Measurements from ENCODE around the gene NELFCD. TPM values are rescaled to one million over a fixed set of nuclear protein-coding genes. Genes with fewer than 3 reads are reported as not detected.

NELFCD gene
- polyA plus RNA-seq, 1 of the 3 experiments (the other 2 are of a cell fraction): 90.0 TPM

GRCh38 chr20:59026904-59027740, 46.1 kb downstream of the NELFCD start:
- no peak for DNase-seq
- ChIA-PET POLR2A (no interaction called here), CTCF (interaction anchor here (0.9 to 1.2 kb wide), 3 partner anchors 157 to 429 kb away, joined by 3 to 4 read pairs (median 3); no protein-coding TSS in a partner anchor)
- H3K79me2 ChIP-seq (ENCODE audit: insufficient read depth): peaks cover 79% of the 10 kb centered on the region
- H3K9ac ChIP-seq: no peak overlapping the region
- peak overlapping the region in 1 of 2 experiments; percentile 31; a peak in 3 of 4 replicates for H3K27ac ChIP-seq (ENCODE audit: low read depth in 2 of 2, low read length in 1 of 2)
- H3K4me2 ChIP-seq: peak overlapping the region; percentile 92
- H2AFZ ChIP-seq (ENCODE audit: low read depth): no peak overlapping the region
- no peaks in the 10 kb centered on the region for H3K27me3 ChIP-seq (ENCODE audit: insufficient read depth)
- H4K20me1 ChIP-seq (ENCODE audit: insufficient read depth): peaks cover 39% of the 10 kb centered on the region
- peaks cover 30 to 44% of the 10 kb centered on the region in 2 experiments; a peak in 3 of 4 replicates for H3K4me1 ChIP-seq (ENCODE audit: control insufficient read depth in 1 of 2, insufficient read depth in 2 of 2, low read depth in 1 of 2, low read length in 1 of 2)
- TF ChIP-seq, protein P1, sequence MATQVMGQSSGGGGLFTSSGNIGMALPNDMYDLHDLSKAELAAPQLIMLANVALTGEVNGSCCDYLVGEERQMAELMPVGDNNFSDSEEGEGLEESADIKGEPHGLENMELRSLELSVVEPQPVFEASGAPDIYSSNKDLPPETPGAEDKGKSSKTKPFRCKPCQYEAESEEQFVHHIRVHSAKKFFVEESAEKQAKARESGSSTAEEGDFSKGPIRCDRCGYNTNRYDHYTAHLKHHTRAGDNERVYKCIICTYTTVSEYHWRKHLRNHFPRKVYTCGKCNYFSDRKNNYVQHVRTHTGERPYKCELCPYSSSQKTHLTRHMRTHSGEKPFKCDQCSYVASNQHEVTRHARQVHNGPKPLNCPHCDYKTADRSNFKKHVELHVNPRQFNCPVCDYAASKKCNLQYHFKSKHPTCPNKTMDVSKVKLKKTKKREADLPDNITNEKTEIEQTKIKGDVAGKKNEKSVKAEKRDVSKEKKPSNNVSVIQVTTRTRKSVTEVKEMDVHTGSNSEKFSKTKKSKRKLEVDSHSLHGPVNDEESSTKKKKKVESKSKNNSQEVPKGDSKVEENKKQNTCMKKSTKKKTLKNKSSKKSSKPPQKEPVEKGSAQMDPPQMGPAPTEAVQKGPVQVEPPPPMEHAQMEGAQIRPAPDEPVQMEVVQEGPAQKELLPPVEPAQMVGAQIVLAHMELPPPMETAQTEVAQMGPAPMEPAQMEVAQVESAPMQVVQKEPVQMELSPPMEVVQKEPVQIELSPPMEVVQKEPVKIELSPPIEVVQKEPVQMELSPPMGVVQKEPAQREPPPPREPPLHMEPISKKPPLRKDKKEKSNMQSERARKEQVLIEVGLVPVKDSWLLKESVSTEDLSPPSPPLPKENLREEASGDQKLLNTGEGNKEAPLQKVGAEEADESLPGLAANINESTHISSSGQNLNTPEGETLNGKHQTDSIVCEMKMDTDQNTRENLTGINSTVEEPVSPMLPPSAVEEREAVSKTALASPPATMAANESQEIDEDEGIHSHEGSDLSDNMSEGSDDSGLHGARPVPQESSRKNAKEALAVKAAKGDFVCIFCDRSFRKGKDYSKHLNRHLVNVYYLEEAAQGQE (IDR thresholded peaks at IDR 0.05; ENCODE audit: low read depth, low read length): no peak
- no peak for TF ChIP-seq FOXJ3 (CRISPR knock-in tag; IDR thresholded peaks at IDR 0.05)
- no peak for TF ChIP-seq YY1 (IDR thresholded peaks at IDR 0.05; ENCODE audit: low read depth)
- TF ChIP-seq, protein P2, sequence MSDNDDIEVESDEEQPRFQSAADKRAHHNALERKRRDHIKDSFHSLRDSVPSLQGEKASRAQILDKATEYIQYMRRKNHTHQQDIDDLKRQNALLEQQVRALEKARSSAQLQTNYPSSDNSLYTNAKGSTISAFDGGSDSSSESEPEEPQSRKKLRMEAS (IDR thresholded peaks at IDR 0.05; ENCODE audit: low read depth): no peak
- TF ChIP-seq JUND (IDR thresholded peaks at IDR 0.05): no peak
- TF ChIP-seq, protein P3, sequence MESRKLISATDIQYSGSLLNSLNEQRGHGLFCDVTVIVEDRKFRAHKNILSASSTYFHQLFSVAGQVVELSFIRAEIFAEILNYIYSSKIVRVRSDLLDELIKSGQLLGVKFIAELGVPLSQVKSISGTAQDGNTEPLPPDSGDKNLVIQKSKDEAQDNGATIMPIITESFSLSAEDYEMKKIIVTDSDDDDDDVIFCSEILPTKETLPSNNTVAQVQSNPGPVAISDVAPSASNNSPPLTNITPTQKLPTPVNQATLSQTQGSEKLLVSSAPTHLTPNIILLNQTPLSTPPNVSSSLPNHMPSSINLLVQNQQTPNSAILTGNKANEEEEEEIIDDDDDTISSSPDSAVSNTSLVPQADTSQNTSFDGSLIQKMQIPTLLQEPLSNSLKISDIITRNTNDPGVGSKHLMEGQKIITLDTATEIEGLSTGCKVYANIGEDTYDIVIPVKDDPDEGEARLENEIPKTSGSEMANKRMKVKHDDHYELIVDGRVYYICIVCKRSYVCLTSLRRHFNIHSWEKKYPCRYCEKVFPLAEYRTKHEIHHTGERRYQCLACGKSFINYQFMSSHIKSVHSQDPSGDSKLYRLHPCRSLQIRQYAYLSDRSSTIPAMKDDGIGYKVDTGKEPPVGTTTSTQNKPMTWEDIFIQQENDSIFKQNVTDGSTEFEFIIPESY (IDR thresholded peaks at IDR 0.05; ENCODE audit: borderline replicate concordance, low read depth): no peak
- TF ChIP-seq, protein P4, sequence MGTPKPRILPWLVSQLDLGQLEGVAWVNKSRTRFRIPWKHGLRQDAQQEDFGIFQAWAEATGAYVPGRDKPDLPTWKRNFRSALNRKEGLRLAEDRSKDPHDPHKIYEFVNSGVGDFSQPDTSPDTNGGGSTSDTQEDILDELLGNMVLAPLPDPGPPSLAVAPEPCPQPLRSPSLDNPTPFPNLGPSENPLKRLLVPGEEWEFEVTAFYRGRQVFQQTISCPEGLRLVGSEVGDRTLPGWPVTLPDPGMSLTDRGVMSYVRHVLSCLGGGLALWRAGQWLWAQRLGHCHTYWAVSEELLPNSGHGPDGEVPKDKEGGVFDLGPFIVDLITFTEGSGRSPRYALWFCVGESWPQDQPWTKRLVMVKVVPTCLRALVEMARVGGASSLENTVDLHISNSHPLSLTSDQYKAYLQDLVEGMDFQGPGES (IDR thresholded peaks at IDR 0.05; ENCODE audit: low read depth, low read length): no peak
- TF ChIP-seq TEAD4 (IDR thresholded peaks at IDR 0.05; ENCODE audit: borderline replicate concordance, insufficient read depth): no peak
- no peak for TF ChIP-seq RXRA (IDR thresholded peaks at IDR 0.05; ENCODE audit: borderline replicate concordance, low read depth)
- TF ChIP-seq CTCF (IDR thresholded peaks at IDR 0.05): no peak
- no peak for TF ChIP-seq GATA2 (CRISPR knock-in tag; IDR thresholded peaks at IDR 0.05)
- no peak for TF ChIP-seq ELF1 (IDR thresholded peaks at IDR 0.05)
- TF ChIP-seq MEF2A (IDR thresholded peaks at IDR 0.05; ENCODE audit: borderline replicate concordance, low read depth): no peak
- TF ChIP-seq EP300 (IDR thresholded peaks at IDR 0.05; ENCODE audit: borderline replicate concordance in 1 of 2, low read depth in 1 of 2, low read length in 1 of 2): no peak
- TF ChIP-seq SMC3 (IDR thresholded peaks at IDR 0.05; ENCODE audit: low read depth, low read length): no peak
- TF ChIP-seq GABPA (IDR thresholded peaks at IDR 0.05; ENCODE audit: low read depth): no peak
- TF ChIP-seq FOSL2 (IDR thresholded peaks at IDR 0.05; ENCODE audit: borderline replicate concordance, low read depth): no peak
- no peak for TF ChIP-seq RCOR1 (IDR thresholded peaks at IDR 0.05; ENCODE audit: low read length)
- no peak overlapping the region for H3K4me3 ChIP-seq (ENCODE audit: low read depth in 2 of 2, low read length in 1 of 2)
- H3F3A ChIP-seq (replicated peaks; ENCODE audit: insufficient read depth): peaks cover 11% of the 10 kb centered on the region
- WGBS (ENCODE audit: low lambda C conversion rate): 92% methylated on average over 5 of the region's 5 CpGs
- no peaks in the 10 kb centered on the region for H3K9me2 ChIP-seq
- H3K36me3 ChIP-seq (replicated peaks in 1 of 2; ENCODE audit: control insufficient read depth in 1 of 2, insufficient read depth in 2 of 2, low read length in 1 of 2): peaks cover 59 to 78% of the 10 kb centered on the region in 2 experiments
- no peaks in the 10 kb centered on the region for H3K9me3 ChIP-seq

All from SK-N-SH (cell line).